ENCODE data around the gene DNAJB13.
"Not testable (repeated sequence)": the region's sequence is repeated elsewhere in the genome, so short reads cannot be mapped to it uniquely, and the experiment has no call there.

DNAJB13 gene, protein sequence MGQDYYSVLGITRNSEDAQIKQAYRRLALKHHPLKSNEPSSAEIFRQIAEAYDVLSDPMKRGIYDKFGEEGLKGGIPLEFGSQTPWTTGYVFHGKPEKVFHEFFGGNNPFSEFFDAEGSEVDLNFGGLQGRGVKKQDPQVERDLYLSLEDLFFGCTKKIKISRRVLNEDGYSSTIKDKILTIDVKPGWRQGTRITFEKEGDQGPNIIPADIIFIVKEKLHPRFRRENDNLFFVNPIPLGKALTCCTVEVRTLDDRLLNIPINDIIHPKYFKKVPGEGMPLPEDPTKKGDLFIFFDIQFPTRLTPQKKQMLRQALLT

DNA sequence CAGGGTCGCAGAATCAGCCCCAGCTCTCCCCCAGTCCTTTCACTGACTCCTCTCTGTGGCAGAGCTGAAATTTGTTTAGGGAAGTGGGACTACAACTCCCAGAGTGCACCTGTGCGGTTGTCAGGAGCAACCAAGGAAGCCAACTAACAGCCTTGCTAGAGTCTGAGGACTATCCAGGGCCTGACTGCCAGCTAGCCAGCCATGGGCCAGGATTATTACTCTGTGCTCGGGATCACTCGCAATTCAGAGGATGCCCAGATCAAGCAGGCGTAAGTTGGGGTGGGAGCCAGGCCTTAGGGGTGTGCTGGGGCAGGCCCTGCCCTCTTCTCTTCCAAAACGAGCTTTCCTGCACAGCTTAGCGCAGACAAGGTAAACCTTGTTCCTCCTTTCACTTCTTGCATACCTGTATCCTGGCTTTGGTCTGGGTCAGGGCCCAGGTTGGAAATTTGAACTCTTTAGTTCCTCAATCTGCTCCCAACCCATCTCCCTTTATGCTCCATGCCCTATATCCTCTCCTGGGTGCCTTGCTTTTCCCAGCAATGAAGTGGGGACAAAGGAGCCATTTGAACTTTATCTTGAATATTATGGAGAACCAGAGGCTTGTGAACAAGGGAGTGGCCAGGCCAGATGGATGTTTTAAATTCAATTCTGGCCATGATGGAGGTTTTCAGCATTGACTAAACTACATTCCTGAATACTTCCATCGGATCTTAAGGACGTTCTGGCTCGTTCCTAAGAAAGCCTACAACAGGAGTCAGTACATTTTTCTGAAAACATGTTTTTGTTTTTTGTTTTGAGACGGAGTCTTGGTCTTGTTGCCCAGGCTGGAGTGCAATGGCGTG, at the start of gene DNAJB13:
DNAJB13 (plus strand) TSS at position 158 of the 842 bp plus-strand sequence; CDS start at position 202, 44 bp downstream.
- no peak for DNase-seq

DNA sequence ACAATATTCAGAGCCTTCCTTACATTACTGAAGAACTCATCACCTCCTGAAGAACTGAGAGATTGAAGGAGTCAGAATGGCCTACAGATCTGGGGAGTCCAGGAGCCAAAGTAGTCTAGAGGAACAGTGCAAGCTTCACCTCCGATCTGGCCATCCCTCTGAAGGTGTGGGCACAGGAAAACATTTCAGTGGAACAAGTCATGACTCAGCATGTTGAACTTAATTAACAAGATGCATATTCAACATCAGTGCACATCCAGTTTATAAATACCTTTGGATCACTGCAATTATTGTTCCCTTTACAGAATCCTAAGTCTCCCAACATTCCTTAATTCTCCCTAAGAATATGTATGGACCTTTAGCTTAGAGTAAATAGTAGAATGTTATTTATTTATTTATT, 48.5 kb upstream of the DNAJB13 start:
- no peak for DNase-seq

DNA sequence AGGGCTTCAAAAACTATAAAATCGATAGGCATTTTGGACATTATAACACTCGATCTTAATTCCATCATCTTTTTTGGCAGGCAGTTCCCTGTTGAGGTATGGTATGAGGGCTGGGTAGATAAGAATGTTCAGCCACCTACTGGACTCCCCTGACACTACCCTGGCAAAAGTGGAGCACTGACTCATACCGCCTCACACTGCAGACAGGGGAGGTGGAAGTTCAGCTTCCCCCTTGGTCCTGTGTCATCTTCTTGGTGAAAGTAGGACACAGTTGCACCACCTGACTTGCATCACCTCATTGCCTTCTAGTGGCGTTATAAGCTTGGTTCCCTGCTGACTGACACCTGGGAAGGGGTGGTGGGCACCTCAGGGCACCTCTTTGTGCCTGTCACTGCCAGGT, 43.6 kb upstream of the DNAJB13 start:
- DNase-seq, result peak; percentile 15

DNA sequence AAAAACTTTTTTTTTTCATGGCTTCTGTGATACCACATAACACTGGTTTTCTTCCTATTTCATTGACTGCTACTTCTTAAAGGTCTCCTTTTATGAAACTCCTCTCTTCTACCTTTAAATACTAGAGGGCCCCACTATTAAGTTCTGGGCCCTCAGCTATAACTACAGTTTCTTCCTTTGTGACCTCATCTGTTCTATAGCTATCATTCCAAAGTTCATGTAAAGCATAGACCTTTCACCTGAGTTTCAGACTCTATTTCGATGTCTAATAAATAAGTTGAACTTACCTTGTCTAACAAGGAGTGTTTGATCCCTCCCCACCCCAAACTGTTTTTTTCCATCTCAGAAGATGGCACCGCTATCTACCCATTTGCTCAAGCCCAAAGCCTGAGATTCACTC, 38.8 kb upstream of the DNAJB13 start:
- DNase-seq, result no peak

DNA sequence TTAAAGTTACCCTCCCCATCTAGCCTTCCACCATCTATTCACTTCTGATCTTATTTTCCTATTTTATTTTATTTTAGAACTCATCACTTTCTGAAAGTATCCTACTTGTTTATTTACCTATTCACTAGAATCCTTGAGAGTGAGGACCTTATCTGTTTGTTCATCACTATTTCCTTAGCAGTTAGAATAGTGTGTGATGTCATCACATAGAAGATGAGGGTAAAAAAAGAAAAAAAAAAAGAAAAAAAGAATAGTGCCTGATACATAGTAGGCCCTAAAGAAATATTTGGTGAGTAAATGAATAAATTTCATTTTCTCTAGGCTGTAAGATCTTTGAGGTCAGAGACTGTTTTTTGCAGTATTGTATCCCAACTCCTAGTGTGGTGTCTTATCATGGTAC, 37.4 kb upstream of the DNAJB13 start:
- no peak for DNase-seq

DNA sequence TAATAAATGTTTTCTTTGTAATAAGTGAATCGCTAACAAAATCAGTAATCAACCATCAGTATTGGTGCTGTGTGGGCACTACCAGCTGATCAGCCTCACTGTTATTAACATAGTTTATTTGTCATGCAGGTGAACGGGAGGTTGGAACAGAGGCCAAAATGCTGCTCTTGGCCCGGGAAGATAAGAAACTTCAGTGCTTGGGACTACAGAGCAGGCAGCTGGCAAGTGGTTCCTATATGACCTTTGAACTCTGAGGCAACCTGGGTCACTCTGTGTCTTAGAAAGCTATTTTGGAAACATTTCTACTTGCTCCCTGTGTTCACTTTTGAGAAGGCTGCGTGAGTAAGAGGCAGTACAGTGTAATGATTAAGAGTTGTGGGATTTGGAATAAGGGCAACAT, 36.5 kb upstream of the DNAJB13 start:
- DNase-seq, result no peak

DNA sequence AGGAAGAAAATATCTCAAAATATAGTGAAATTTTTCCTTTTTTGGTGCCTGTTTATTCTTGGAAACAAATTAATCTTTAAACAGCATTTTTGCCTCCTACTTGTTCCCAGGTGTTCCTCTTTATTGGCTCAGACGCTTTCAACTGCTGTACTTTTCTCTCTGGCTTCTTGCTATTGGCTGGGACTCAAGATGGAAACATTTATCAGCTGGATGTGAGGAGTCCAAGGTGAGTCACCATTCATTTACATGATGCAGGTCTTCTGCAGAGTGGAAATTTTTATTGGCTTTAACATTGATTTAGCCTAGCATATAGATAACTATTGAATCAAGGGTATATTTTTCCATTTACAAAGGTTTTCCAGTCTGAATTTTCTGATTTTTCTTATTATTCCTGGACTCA, 34.4 kb upstream of the DNAJB13 start:
- no peak for DNase-seq

DNA sequence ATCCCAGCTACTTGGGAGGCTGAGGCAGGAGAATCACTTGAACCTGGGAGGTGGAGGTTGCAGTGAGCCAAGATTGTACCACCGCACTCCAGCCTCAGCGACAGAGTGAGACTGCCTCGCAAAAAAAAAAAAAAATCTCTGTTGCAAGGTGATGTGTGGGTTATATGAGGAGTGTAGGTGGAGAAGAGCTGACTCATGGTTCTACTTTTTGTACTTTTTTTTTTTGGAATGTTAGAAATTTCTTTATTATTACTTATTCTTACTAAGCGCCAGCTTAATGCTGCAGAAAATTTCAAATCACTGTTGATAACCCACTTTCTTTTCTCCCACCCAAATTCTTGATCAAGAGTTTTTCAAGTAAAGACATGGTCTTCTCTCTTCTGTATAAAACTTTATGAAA, 29.6 kb upstream of the DNAJB13 start:
- no peak for DNase-seq

DNA sequence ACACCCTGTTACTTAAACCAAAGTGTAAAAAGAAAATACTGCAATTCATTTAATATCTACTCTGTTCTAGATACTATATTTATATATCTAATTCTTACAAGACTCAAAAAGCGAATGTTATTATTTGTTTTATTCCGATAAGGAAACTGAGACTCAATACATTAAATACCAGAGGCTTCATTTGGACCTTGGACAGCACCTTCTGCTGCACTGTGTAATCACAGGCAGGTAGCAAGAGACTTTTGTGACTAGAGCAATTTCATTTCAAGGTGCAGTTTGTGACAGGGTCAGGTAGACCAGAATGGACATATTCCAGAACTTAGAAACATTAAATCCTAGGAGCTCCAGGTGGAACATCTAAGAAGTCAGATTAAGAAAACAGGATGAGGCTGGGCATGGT, 21.4 kb upstream of the DNAJB13 start:
- no peak for DNase-seq

DNA sequence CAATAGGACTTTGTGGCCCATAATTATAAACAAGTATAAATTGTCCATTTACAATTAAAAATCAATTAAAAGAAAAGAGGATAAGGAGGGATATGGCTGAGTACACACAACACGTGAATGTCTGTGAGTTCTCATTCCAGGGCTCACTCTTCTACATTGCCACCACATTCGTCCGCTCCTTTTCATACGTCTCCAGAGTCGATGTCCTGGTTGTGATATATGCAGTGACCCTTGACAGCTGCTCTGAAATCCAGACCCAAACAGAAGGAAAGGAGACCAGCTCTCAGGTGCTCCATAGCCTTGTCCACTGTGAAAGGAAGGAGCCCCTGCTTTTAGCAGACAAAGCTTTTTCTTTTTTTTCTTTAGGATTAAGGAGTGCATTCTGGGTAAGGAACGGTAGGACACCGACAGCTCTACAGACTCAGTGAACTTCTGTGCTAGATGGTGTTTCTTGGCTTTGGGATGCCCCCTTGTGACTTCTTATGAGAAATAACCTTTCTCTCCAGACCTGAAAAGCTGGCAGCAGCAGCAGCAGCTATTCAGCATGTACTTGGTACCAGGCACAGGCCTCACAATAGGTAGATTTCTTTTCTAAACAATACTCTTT, 19.7 kb upstream of the DNAJB13 start:
- DNase-seq, result no peak

DNA sequence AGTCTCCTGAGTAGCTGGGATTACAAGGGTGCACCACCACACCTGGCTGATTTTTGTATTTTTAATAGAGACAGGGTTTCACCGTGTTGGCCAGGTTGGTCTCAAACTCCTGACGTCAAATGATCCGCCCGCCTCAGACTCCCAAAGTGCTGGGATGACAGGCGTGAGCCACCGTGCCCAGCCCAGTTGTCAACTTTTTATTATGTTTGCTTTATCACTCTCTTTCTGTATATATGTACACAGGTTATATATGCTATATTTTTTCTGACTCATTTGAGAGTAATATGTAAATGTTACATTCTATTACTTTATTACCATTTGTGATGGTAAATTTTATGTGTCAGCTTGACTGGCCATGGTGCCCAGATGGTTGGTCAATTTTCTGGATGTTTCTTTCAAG, 18.9 kb upstream of the DNAJB13 start:
- no peak for DNase-seq

DNA sequence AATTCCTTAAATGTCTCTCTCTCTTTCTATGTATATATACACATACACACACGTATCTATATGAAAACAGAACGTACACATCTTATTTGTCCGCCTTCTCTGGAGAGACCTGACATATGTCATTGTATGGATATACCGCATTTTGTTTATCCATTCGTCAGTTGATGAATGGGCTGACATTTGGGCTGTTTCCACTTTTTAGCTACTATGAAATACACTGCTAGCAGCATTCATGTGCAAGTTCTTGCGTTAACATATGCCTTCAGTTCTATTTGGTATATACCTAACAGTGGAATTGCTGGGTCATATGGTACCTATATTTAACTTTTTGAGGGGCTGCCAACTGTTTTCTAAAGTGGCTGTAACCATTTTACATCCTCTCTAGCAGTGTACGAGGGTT, 18.0 kb upstream of the DNAJB13 start:
- no peak for DNase-seq

DNA sequence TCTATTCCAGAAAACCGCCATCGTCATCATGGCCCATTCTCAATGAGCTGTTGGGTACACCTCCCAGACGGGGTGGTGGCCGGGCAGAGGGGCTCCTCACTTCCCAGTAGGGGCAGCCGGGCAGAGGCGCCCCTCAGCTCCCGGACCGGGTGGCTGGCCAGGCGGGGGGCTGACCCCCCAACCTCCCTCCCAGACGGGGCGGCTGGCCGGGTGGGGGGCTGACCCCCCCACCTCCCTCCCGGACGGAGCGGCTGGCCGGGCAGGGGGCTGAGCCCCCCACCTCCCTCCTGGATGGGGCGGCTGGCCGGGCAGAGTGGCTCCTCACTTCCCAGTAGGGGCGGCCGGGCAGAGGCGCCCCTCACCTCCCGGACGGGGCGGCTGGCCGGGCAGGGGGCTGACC, 14.8 kb upstream of the DNAJB13 start:
- DNase-seq, result not testable (repeated sequence)

DNA sequence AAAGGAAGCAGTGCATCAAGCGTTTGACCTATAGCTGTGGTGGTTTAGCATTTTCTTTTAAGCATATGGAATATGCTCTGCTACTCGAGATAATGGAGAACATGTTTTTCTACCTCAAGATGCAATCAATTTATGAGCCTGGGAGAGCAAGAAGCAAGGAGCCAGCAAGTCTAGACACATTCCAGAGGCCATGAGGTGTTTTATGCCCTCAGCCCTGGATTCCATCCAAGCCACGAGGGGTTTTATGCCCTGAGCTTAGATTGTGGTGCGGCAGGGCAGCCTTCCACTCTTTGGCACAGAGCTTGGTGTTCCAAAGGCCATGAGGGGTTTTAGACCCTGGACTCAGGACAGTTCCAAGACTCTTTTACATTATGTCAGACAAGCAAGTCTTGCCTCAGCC, 11.7 kb upstream of the DNAJB13 start:
- no peak for DNase-seq

DNA sequence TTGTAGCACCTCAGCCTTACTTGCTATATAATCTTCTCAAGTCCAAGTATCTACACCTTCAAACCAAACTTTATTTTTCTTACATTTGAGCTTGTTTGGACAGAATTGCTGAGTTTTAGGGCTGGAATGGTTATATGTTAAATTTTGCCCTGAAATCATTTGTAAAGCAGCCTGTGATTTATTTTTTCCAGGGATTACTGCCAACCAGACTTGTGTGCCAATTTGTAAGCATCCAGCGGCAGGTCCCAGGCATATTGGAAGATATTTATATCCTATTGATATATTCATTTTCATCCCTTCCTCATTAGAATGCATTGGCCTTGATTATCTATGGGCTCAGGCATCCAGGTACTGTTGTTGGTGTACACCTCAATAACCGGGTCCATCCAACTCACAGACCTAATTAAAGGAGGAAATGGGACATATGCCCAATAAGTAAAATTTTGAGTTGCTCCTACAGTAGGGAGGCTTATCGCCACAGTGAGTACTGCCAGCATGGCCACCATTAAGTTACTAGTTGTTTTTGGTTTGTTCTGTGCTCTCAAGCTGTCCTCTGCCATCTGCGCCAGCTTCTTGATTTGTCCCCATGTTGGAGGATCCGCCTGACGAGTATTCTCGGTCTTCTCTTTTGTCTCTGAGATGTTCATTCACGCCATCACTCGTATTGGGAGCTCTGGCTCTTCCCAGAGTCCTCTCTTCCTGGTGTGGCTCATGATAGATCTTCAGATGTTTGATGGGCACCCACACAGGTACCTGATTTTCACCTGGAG, 9.8 kb upstream of the DNAJB13 start:
- no peak for DNase-seq

DNA sequence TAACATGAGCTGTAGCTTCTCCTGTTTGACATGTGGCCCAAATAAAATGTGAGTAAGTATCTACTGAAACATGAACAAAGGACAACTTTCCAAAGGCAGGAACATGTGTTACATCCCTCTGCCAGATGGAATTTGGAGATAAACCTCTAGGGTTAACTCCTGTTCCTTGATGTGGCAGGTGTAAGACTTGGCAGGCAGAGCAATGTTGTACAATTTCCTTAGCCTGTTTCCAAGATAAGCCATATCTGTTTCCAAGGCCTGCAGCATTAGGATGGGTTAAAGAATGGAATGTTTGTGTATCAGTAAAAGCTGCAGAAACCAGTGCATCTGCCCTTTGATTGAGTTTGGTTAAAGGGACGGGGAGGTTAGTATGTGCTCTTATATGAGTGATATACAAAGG, 8.8 kb upstream of the DNAJB13 start:
- DNase-seq, result no peak

DNA sequence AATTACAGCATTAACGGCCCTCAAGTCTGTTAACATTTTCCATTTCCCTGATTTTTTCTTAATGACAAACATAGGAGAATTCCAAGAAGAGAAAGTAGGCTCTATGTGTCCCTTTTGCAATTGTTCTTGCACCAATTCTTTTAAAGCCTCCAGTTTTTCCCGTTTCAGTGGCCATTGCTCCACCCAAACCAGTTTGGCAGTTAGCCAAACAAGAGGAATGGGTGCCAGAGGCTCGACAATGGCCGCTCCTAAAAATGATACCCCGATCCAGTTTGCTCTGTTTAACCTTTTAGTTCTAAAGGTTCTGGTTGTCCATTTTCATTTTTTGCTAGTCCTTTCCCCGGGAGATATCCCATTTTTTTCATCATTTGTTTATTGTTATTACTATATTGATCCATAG, 6.7 kb upstream of the DNAJB13 start:
- no peak for DNase-seq

DNA sequence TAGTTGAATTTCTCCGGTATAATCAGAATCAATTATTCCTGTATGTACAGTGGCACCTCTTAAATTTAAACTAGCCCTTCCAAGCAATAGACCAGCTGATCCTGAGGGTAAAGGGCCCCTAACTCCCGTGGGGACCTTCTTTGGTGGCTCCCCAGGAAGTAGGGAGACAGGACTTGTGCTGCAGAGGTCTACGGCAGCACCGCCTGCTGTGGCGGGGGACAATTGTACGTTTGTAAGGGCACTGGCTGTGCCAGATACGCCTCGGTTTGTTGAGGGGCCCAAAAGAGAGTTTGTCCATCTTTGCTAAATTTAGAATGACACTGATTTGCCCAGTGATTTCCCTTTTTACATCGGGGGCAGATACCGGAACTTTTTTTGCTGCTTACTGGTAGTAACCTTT, 5.9 kb upstream of the DNAJB13 start:
- DNase-seq, result no peak

DNA sequence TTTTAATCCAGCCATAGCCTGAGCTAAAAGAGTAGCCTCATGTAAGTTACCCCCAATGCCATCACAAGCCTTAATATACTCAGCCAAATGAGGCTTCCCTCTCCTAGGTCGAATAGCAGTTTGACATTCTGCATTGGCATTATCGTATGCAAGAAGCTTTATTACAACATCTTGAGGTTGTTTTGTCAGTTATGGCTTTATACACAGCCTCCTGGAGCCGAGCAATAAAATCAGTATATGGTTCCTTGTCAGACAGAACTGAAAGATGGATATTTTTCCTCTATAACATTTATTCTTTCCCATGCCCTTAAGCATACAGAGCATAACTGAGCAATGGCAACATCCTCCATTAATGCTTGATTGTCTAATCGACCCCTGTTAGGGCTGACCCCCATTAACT, 5.4 kb upstream of the DNAJB13 start:
- no peak for DNase-seq

DNA sequence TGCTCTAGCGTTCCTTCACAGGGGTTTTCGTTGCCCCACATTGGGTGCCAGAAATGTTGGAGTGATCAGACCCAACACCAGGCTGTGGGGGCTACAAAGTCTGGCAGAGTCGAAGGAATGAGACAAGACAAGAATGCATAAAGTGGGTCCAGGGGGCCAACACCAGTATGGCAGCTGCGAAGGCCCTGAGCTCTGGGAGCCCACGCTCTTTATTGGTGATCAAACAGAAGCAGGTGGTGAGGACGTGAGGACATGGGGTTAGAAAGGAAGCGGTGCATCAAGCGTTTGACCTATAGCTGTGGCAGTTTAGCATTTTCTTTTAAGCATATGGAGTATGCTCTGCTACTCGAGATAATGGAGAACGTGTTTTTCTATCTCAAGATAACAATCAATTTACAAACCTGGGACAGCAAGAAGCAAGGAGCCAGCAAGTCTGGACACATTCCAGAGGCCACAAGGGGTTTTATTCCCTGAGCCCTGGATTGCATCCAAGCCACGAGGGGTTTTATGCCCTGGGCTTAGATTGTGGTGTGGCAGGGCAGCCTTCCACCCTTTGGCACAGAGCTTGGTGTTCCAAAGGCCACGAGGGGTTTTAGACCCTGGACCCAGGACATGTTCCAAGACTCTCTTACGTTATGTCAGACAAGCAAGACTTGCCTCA, 3.9 kb upstream of the DNAJB13 start:
- DNase-seq, result no peak

DNA sequence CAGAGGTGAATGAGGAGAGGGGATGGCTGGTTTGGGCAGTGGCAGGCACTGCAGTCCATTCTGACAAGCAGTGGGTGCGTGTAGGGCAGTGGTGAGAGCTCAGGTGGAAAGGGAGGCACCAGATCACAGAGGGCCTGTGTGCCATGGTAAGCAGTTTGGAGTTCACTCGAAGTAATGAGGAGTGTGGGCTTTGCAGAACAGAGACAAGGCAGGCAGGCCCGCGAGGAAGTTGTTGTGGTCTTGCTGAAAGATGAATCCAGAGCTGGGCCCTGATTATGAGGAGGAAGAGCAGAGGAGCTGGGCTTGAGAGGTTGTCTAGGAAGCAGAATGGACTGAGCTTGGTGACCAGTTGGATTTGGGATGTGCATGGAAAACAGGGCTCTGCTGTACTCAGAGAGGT, 1.6 kb upstream of the DNAJB13 start:
- no peak for DNase-seq

DNA sequence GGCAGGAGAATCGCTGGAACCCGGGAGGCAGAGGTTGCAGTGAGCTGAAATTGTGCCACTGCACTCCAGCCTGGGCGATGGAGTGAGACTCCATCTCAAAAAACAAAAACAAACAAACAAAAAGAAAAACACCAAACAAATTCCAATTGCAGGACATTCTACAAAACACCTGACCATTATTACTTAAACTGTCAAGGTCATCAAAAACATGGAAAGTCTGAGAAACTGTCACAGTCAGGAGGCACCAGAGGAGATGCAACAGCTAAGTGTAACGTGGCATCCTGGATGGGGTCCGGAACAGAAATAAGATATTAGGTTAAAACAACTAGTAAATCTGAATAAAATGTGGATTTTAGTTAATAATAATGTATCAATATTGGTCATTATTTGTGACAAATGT, 914 bp upstream of the DNAJB13 start:
- no peak for DNase-seq

DNA sequence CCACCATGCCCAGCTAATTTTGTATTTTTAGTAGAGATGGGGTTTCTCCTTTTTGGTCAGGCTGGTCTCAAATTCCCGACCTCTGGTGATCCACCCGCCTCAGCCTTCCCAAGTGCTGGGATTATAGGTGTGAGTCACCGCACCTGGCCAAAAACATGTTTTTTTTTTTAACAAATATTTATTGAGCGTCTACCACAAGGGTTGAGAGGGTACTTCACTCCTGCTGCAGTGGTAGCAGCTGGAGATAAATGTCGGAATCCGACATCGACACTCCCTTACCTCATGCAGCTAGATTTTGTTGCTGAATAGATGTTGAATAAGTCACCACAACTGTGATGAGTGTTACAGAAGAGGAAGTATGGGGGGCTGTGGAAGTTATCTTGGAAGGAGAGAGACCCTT, 971 bp downstream of the DNAJB13 start:
- DNase-seq, result no peak

Data from NK-92 treated with Interleukin-12 subunit alpha and Interleukin-12 subunit beta, amount 100 ng/mL, for 24 hours (cell line).